HS-5 (cell line): ENCODE data around the gene MC4R.

Experiments
- DNase-seq: peaks from one replicate; pipeline ENCODE4 v3.0.0-alpha.2; 2012; ENCODE audit warnings: low read depth

MC4R gene

GRCh38 chr18:60327880-60328279, 44.7 kb downstream of the MC4R start:
- no peak for DNase-seq

- DNase-seq = no peak
Measured at GRCh38 chr18:60322591-60322990, 50.0 kb downstream of the MC4R start.
